GM23338 (cell line): ENCODE measurements around the gene CMC2. TPM values are rescaled to one million over a fixed set of nuclear protein-coding genes. Genes with fewer than 3 reads are reported as not detected.

Experiments
- ATAC-seq: fragments of 200-7000 bp; cut with Tn5 transposase; 3 replicates; pipeline ENCODE4 v1.9.1; 2020
- DNase-seq: peaks from one replicate; pipeline ENCODE4 v3.0.0-alpha.2; 2015; ENCODE audit warnings: low spot score
- H2AFZ ChIP-seq: fragments of 200-600 bp; sonication (generic); 2 replicates; pipeline ENCODE4 v1.8.0; 2016; ENCODE audit warnings: antibody characterized with exemption, mild to moderate bottlenecking, moderate library complexity
- H3F3A ChIP-seq: fragments of 200-600 bp; sonication (generic); replicated peaks from 2 replicates; pipeline ENCODE4 v1.8.0; 2017; ENCODE audit warnings: antibody characterized with exemption, mixed run types, low read depth
- H3K27ac ChIP-seq: fragments of 200-600 bp; sonication (generic); 2 replicates; pipeline ENCODE4 v1.6.1; 2016; ENCODE audit warnings: low read depth
- H3K27me3 ChIP-seq: fragments of 200-600 bp; sonication (generic); 2 replicates; pipeline ENCODE4 v1.8.0; 2016; ENCODE audit warnings: mild to moderate bottlenecking, mixed run types, moderate library complexity; ENCODE audit not compliant: insufficient read depth
- H3K36me3 ChIP-seq: fragments of 200-600 bp; sonication (generic); 2 replicates; pipeline ENCODE4 v1.8.0; 2016; ENCODE audit warnings: mild to moderate bottlenecking; ENCODE audit not compliant: insufficient read depth
- H3K4me1 ChIP-seq: fragments of 200-600 bp; sonication (generic); 2 replicates; pipeline ENCODE4 v1.8.0; 2016; ENCODE audit warnings: mild to moderate bottlenecking, moderate library complexity; ENCODE audit not compliant: insufficient read depth
- H3K4me2 ChIP-seq: fragments of 200-600 bp; sonication (generic); 2 replicates; pipeline ENCODE4 v1.7.1; 2017; ENCODE audit warnings: mixed run types
- H3K4me3 ChIP-seq: fragments of 200-600 bp; sonication (generic); 2 replicates; pipeline ENCODE4 v1.6.1; 2016; ENCODE audit warnings: mixed run types
- H3K79me2 ChIP-seq: fragments of 200-600 bp; sonication (generic); replicated peaks from 2 replicates; pipeline ENCODE4 v1.8.0; 2017; ENCODE audit warnings: mild to moderate bottlenecking; ENCODE audit not compliant: insufficient read depth
- H3K9me2 ChIP-seq: fragments of 200-600 bp; sonication (generic); 2 replicates; pipeline ENCODE4 v1.8.0; 2017; ENCODE audit not compliant: insufficient read depth
- H4K20me1 ChIP-seq: fragments of 200-600 bp; sonication (generic); replicated peaks from 2 replicates; pipeline ENCODE4 v1.8.0; 2017; ENCODE audit warnings: mild to moderate bottlenecking; ENCODE audit not compliant: insufficient read depth
- H3K27ac Mint-ChIP-seq: 2 replicates; pipeline ENCODE4 v1.8.0; 2020; ENCODE audit warnings: inconsistent platforms, mild to moderate bottlenecking, moderate library complexity, mixed read lengths
- H3K27me3 Mint-ChIP-seq: 3 replicates; pipeline ENCODE4 v1.8.0; 2022; ENCODE audit warnings: low read depth, mild to moderate bottlenecking, moderate library complexity, mixed read lengths, inconsistent platforms; ENCODE audit not compliant: insufficient read depth, poor library complexity
- H3K36me3 Mint-ChIP-seq: 3 replicates; pipeline ENCODE4 v1.8.0; 2021; ENCODE audit warnings: low read depth, mild to moderate bottlenecking, inconsistent platforms, moderate library complexity, mixed read lengths
- H3K4me1 Mint-ChIP-seq: 3 replicates; pipeline ENCODE4 v1.8.0; 2020; ENCODE audit warnings: mild to moderate bottlenecking, inconsistent platforms, mixed read lengths
- H3K4me3 Mint-ChIP-seq: 3 replicates; pipeline ENCODE4 v1.8.0; 2021; ENCODE audit warnings: moderate library complexity, mild to moderate bottlenecking, inconsistent platforms, mixed read lengths
- H3K9me3 Mint-ChIP-seq: 3 replicates; pipeline ENCODE4 v1.8.0; 2020; ENCODE audit warnings: moderate library complexity, mild to moderate bottlenecking, inconsistent platforms, mixed read lengths
- CREB1 ChIP-seq: fragments of 250-450 bp; sonication (Bioruptor Pico); IDR thresholded peaks from 2 replicates; pipeline ENCODE4 v1.5.0; 2020; ENCODE audit warnings: low read depth, mild to moderate bottlenecking, moderate library complexity
- EZH2 ChIP-seq: fragments of 200-600 bp; sonication (generic); IDR thresholded peaks from one replicate; pipeline ENCODE4 v1.8.0; 2017; ENCODE audit warnings: antibody characterized with exemption, mild to moderate bottlenecking, low read depth; ENCODE audit not compliant: unreplicated experiment
- EZH2phosphoT487 ChIP-seq: fragments of 200-600 bp; sonication (generic); IDR thresholded peaks from one replicate; pipeline ENCODE4 v1.8.1; 2018; ENCODE audit warnings: antibody characterized with exemption; ENCODE audit not compliant: unreplicated experiment
- JUNB ChIP-seq: IDR thresholded peaks from one replicate; pipeline ENCODE4 v1.6.1; 2016; ENCODE audit warnings: antibody characterized with exemption; ENCODE audit not compliant: unreplicated experiment
- NANOG ChIP-seq: IDR thresholded peaks from 2 replicates; pipeline ENCODE4 v1.6.1; 2016; ENCODE audit warnings: antibody characterized with exemption, borderline replicate concordance
- POLR2AphosphoS5 ChIP-seq: IDR thresholded peaks from 2 replicates; pipeline ENCODE4 v1.6.1; 2016; ENCODE audit warnings: antibody characterized with exemption, low read depth
- STAT1 ChIP-seq: IDR thresholded peaks from one replicate; pipeline ENCODE4 v1.6.1; 2016; ENCODE audit warnings: antibody characterized with exemption; ENCODE audit not compliant: unreplicated experiment
- ZNF114 ChIP-seq: fragments of 250-450 bp; sonication (Bioruptor Pico); IDR thresholded peaks from 2 replicates; pipeline ENCODE4 v1.5.0; 2020; ENCODE audit warnings: mild to moderate bottlenecking, moderate library complexity
- ZNF331 ChIP-seq: fragments of 250-450 bp; sonication (Bioruptor Pico); IDR thresholded peaks from 2 replicates; pipeline ENCODE4 v1.5.0; 2020; ENCODE audit warnings: low read depth, mild to moderate bottlenecking, moderate library complexity
- polyA plus RNA-seq: library from polyadenylated mRNA; unstranded; fragments of >200 nt; fragmentation: Nextera tagmentation; extraction: Ambion mirVana; gene quantifications from 2 replicates; pipeline ENCODE4 v1.2.1, GENCODE V29; 2016
- total RNA-seq: library from RNA; depleted of rRNA; stranded (reverse); fragments of >200 nt; shearing (Covaris generic); gene quantifications from 2 replicates; pipeline ENCODE4 v1.2.3, GENCODE V29; 2014
- TF ChIP-seq, protein P1 (sequence below): IDR thresholded peaks from 2 replicates; pipeline ENCODE4 v1.6.1; 2016; ENCODE audit warnings: antibody characterized with exemption
- TF ChIP-seq, protein P2 (sequence below): IDR thresholded peaks from one replicate; pipeline ENCODE4 v1.6.1; 2018; ENCODE audit warnings: antibody characterized with exemption; ENCODE audit not compliant: unreplicated experiment
- TF ChIP-seq, protein P3 (sequence below), 2 experiments: fragments of 200-600 bp in 1 of 2; sonication (generic) in 1 of 2; conservative IDR thresholded peaks; 2 replicates each; pipeline versions ENCODE4 v1.5.1 to v1.6.1; 2016 to 2017; ENCODE audit warnings: antibody characterized with exemption in 2 of 2, low read depth in 2 of 2, mild to moderate bottlenecking in 2 of 2, moderate library complexity in 1 of 2
- TF ChIP-seq, protein P4 (sequence below): fragments of 250-450 bp; sonication (Bioruptor Pico); IDR thresholded peaks from 2 replicates; pipeline ENCODE4 v1.5.0; 2020; ENCODE audit warnings: mild to moderate bottlenecking, moderate library complexity

The CMC2 gene
- total and polyA plus RNA-seq, 2 experiments from 2014 or later, result 35.7 to 211 TPM

DNA sequence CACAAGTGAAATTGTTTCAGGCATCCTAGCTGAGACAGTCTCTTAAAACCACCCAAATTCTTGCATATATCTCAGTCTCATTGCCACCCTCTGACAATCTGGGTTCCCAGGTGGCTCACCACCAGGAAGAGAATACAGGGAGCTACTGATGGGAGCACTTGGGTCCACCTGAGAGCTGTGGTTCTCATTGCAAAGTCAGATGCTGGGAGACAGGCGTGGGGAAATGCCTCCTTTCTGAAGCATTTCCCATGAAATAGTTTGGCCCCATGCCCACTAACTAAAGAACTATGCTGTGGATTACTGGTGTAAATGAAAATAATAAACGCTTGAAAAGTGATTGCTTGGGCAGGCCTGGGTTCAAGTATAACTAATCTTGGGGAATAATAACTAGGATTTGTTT, 70.3 kb downstream of the CMC2 start:
- no peak overlapping the region for H3K4me3 ChIP-seq
- DNase-seq, result no peak
- H2AFZ ChIP-seq, result no peak overlapping the region
- no peak overlapping the region for H3K27ac ChIP-seq
- Mint-ChIP-seq H3K9me3 (no peaks in the 10 kb centered on the region; the same call in 2 of the 3 replicates), H3K27me3 (peaks cover 31% of the 10 kb centered on the region), H3K36me3 (no peaks in the 10 kb centered on the region), H3K27ac (no peak overlapping the region), H3K4me3 (no peak overlapping the region), H3K4me1 (peaks cover 17% of the 10 kb centered on the region)
- no peak for TF ChIP-seq ZNF331 (CRISPR knock-in tag)
- TF ChIP-seq, protein P1, sequence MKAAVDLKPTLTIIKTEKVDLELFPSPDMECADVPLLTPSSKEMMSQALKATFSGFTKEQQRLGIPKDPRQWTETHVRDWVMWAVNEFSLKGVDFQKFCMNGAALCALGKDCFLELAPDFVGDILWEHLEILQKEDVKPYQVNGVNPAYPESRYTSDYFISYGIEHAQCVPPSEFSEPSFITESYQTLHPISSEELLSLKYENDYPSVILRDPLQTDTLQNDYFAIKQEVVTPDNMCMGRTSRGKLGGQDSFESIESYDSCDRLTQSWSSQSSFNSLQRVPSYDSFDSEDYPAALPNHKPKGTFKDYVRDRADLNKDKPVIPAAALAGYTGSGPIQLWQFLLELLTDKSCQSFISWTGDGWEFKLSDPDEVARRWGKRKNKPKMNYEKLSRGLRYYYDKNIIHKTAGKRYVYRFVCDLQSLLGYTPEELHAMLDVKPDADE, result no peak
- TF ChIP-seq NANOG, result no peak
- TF ChIP-seq, protein P2, sequence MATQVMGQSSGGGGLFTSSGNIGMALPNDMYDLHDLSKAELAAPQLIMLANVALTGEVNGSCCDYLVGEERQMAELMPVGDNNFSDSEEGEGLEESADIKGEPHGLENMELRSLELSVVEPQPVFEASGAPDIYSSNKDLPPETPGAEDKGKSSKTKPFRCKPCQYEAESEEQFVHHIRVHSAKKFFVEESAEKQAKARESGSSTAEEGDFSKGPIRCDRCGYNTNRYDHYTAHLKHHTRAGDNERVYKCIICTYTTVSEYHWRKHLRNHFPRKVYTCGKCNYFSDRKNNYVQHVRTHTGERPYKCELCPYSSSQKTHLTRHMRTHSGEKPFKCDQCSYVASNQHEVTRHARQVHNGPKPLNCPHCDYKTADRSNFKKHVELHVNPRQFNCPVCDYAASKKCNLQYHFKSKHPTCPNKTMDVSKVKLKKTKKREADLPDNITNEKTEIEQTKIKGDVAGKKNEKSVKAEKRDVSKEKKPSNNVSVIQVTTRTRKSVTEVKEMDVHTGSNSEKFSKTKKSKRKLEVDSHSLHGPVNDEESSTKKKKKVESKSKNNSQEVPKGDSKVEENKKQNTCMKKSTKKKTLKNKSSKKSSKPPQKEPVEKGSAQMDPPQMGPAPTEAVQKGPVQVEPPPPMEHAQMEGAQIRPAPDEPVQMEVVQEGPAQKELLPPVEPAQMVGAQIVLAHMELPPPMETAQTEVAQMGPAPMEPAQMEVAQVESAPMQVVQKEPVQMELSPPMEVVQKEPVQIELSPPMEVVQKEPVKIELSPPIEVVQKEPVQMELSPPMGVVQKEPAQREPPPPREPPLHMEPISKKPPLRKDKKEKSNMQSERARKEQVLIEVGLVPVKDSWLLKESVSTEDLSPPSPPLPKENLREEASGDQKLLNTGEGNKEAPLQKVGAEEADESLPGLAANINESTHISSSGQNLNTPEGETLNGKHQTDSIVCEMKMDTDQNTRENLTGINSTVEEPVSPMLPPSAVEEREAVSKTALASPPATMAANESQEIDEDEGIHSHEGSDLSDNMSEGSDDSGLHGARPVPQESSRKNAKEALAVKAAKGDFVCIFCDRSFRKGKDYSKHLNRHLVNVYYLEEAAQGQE, result no peak
- TF ChIP-seq STAT1, result no peak
- TF ChIP-seq EZH2phosphoT487, result no peak
- no peak for TF ChIP-seq CREB1 (CRISPR knock-in tag)
- no peak for TF ChIP-seq POLR2AphosphoS5
- TF ChIP-seq, protein P3, sequence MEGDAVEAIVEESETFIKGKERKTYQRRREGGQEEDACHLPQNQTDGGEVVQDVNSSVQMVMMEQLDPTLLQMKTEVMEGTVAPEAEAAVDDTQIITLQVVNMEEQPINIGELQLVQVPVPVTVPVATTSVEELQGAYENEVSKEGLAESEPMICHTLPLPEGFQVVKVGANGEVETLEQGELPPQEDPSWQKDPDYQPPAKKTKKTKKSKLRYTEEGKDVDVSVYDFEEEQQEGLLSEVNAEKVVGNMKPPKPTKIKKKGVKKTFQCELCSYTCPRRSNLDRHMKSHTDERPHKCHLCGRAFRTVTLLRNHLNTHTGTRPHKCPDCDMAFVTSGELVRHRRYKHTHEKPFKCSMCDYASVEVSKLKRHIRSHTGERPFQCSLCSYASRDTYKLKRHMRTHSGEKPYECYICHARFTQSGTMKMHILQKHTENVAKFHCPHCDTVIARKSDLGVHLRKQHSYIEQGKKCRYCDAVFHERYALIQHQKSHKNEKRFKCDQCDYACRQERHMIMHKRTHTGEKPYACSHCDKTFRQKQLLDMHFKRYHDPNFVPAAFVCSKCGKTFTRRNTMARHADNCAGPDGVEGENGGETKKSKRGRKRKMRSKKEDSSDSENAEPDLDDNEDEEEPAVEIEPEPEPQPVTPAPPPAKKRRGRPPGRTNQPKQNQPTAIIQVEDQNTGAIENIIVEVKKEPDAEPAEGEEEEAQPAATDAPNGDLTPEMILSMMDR (conservative IDR thresholded peaks at IDR 0.05; ENCODE audit: low read depth in 2 of 2), result no peak
- TF ChIP-seq, protein P4, sequence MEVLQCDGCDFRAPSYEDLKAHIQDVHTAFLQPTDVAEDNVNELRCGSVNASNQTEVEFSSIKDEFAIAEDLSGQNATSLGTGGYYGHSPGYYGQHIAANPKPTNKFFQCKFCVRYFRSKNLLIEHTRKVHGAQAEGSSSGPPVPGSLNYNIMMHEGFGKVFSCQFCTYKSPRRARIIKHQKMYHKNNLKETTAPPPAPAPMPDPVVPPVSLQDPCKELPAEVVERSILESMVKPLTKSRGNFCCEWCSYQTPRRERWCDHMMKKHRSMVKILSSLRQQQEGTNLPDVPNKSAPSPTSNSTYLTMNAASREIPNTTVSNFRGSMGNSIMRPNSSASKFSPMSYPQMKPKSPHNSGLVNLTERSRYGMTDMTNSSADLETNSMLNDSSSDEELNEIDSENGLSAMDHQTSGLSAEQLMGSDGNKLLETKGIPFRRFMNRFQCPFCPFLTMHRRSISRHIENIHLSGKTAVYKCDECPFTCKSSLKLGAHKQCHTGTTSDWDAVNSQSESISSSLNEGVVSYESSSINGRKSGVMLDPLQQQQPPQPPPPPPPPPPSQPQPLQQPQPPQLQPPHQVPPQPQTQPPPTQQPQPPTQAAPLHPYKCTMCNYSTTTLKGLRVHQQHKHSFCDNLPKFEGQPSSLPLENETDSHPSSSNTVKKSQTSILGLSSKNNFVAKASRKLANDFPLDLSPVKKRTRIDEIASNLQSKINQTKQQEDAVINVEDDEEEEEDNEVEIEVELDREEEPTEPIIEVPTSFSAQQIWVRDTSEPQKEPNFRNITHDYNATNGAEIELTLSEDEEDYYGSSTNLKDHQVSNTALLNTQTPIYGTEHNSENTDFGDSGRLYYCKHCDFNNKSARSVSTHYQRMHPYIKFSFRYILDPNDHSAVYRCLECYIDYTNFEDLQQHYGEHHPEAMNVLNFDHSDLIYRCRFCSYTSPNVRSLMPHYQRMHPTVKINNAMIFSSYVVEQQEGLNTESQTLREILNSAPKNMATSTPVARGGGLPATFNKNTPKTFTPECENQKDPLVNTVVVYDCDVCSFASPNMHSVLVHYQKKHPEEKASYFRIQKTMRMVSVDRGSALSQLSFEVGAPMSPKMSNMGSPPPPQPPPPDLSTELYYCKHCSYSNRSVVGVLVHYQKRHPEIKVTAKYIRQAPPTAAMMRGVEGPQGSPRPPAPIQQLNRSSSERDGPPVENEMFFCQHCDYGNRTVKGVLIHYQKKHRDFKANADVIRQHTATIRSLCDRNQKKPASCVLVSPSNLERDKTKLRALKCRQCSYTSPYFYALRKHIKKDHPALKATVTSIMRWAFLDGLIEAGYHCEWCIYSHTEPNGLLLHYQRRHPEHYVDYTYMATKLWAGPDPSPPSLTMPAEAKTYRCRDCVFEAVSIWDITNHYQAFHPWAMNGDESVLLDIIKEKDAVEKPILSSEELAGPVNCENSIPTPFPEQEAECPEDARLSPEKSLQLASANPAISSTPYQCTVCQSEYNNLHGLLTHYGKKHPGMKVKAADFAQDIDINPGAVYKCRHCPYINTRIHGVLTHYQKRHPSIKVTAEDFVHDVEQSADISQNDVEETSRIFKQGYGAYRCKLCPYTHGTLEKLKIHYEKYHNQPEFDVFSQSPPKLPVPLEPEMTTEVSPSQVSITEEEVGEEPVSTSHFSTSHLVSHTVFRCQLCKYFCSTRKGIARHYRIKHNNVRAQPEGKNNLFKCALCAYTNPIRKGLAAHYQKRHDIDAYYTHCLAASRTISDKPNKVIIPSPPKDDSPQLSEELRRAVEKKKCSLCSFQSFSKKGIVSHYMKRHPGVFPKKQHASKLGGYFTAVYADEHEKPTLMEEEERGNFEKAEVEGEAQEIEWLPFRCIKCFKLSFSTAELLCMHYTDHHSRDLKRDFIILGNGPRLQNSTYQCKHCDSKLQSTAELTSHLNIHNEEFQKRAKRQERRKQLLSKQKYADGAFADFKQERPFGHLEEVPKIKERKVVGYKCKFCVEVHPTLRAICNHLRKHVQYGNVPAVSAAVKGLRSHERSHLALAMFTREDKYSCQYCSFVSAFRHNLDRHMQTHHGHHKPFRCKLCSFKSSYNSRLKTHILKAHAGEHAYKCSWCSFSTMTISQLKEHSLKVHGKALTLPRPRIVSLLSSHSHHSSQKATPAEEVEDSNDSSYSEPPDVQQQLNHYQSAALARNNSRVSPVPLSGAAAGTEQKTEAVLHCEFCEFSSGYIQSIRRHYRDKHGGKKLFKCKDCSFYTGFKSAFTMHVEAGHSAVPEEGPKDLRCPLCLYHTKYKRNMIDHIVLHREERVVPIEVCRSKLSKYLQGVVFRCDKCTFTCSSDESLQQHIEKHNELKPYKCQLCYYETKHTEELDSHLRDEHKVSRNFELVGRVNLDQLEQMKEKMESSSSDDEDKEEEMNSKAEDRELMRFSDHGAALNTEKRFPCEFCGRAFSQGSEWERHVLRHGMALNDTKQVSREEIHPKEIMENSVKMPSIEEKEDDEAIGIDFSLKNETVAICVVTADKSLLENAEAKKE (CRISPR knock-in tag), result no peak
- TF ChIP-seq EZH2, result no peak
- no peak for TF ChIP-seq JUNB
- no peak for TF ChIP-seq ZNF114 (CRISPR knock-in tag)
- H3K4me1 ChIP-seq, result peaks cover 3% of the 10 kb centered on the region; the same call in 1 of the 2 replicates
- peaks cover 3% of the 10 kb centered on the region; the same call in 1 of the 2 replicates for H3K9me2 ChIP-seq
- H3K4me2 ChIP-seq, result no peak overlapping the region
- peaks cover 38% of the 10 kb centered on the region for H3K27me3 ChIP-seq
- H3K36me3 ChIP-seq, result no peaks in the 10 kb centered on the region
- no peaks in the 10 kb centered on the region for H3F3A ChIP-seq
- H3K79me2 ChIP-seq, result no peaks in the 10 kb centered on the region
- 0 out of 2 replicates have a peak, but pooled peaks cover 3% of the 10 kb centered on the region for H4K20me1 ChIP-seq
- no peak for ATAC-seq
